ENCODE measurements around the gene HAUS2.
"Not testable (repeated sequence)": the region's sequence is repeated elsewhere in the genome, so short reads cannot be mapped to it uniquely, and the experiment has no call there.

Gene HAUS2

GRCh38 chr15:42576040-42576594 is 27.5 kb downstream of the HAUS2 start:
- DNase-seq = no peak

- no peak for DNase-seq
These were observed 28.1 kb downstream of the HAUS2 start for GRCh38 chr15:42576776-42577175.

GRCh38 chr15:42577514-42578031 is 28.9 kb downstream of the HAUS2 start:
- DNase-seq = no peak

GRCh38 chr15:42578984-42579537 is 30.4 kb downstream of the HAUS2 start:
- DNase-seq = no peak

- DNase-seq = peak; percentile 76 to 77
These were observed 32.7 kb downstream of the HAUS2 start for GRCh38 chr15:42581272-42581730.

GRCh38 chr15:42582569-42583375 is 34.1 kb downstream of the HAUS2 start:
- DNase-seq = no peak

GRCh38 chr15:42584031-42584765 is 35.6 kb downstream of the HAUS2 start:
- no peak for DNase-seq

GRCh38 chr15:42590619-42591237 is 42.1 kb downstream of the HAUS2 start:
- DNase-seq = no peak

GRCh38 chr15:42591238-42591934 is 42.7 kb downstream of the HAUS2 start:
- DNase-seq = peak in 1 of 2 donors; percentile 14

- DNase-seq = no peak
These were observed 44.1 kb downstream of the HAUS2 start for GRCh38 chr15:42592716-42593115.

GRCh38 chr15:42593143-42593542 is 44.5 kb downstream of the HAUS2 start:
- no peak for DNase-seq

GRCh38 chr15:42594095-42594494 is 45.5 kb downstream of the HAUS2 start:
- no peak for DNase-seq

- no peak for DNase-seq
These were observed 47.1 kb downstream of the HAUS2 start for GRCh38 chr15:42595626-42596240.

- not testable (repeated sequence) for DNase-seq
These were observed 52.7 kb downstream of the HAUS2 start for GRCh38 chr15:42601316-42601715.

GRCh38 chr15:42602501-42602900 is 53.9 kb downstream of the HAUS2 start:
- no peak for DNase-seq

GRCh38 chr15:42603978-42604377 is 55.3 kb downstream of the HAUS2 start:
- no peak for DNase-seq

GRCh38 chr15:42604894-42605744 is 56.5 kb downstream of the HAUS2 start:
- peak in 1 of 2 donors; percentile 15 for DNase-seq

GRCh38 chr15:42605796-42606195 is 57.2 kb downstream of the HAUS2 start:
- no peak for DNase-seq

- DNase-seq = peak; percentile 58 to 60
These were observed 59.5 kb downstream of the HAUS2 start for GRCh38 chr15:42608110-42608531.

- peak in 1 of 2 donors; percentile 7 for DNase-seq
These were observed 60.3 kb downstream of the HAUS2 start for GRCh38 chr15:42608752-42609488.
